Activated naive CD8-positive, alpha-beta T cell treated with anti-CD3 and anti-CD28 coated beads, Interleukin-2, amount 50 U/mL, for 24 hours (primary cell): ENCODE measurements around the gene OPRPN.

ENCODE experiments used
- ATAC-seq: fragments of 150-1000 bp; cut with Tn5 transposase; one replicate; pipeline ENCODE4 v1.10.0; 2021
- DNase-seq: peaks from one replicate; pipeline ENCODE4 v3.0.0; 2021
- H3K27ac Mint-ChIP-seq: one replicate; pipeline ENCODE4 v1.8.0; 2021; ENCODE audit warnings: mild to moderate bottlenecking, mixed read lengths
- H3K27me3 Mint-ChIP-seq: one replicate; pipeline ENCODE4 v1.8.0; 2021; ENCODE audit warnings: mixed read lengths
- H3K36me3 Mint-ChIP-seq: one replicate; pipeline ENCODE4 v1.8.0; 2021; ENCODE audit warnings: low read depth, mixed read lengths
- H3K4me1 Mint-ChIP-seq: one replicate; pipeline ENCODE4 v1.8.0; 2021; ENCODE audit warnings: mixed read lengths
- H3K4me3 Mint-ChIP-seq: one replicate; pipeline ENCODE4 v1.8.0; 2021; ENCODE audit warnings: mild to moderate bottlenecking, moderate library complexity, mixed read lengths
- H3K9me3 Mint-ChIP-seq: one replicate; pipeline ENCODE4 v1.8.0; 2021; ENCODE audit warnings: mixed read lengths

The OPRPN gene

DNA sequence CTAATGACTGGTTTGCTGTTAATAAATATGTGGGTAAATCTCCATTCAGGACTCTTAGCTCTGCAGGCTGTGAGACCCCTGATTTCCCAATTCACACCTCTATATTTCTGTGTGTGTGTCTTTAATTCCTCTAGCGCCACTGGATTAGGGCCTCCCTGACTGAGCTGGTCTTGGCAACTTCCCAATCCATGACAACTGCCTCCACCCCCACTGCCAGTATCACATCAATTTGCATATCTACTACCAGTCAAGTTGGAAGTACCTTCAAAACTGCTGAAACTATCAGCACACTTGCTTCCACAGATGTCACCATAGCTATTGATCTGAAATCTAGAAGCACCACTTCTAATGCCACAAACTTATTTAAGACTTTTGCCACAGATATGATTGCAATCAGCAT is 27.6 kb downstream of the OPRPN start:
- H3K4me1 Mint-ChIP-seq: no peaks in the 10 kb centered on the region
- no peak overlapping the region for H3K27ac Mint-ChIP-seq

DNA sequence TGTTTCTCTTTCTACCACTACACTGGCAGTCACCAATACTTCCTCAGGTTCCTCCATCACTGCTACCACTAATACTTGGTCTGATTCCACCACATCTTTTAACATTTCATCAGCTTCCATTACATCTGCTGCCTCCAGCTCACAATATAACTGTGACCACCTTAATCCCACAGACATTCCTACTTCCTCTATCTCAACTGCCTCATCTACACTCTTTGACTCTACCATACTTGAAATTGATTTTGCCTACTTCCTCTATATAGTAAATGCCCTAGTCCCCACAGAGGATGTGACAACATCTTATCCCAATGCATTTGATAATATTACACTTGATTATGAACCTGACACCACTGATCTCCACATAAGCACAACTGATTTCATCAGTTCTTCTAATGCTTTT is 29.0 kb downstream of the OPRPN start:
- ATAC-seq (no peak), DNase-seq (no peak)
- H3K27ac Mint-ChIP-seq: no peak overlapping the region
- no peaks in the 10 kb centered on the region for H3K27me3 Mint-ChIP-seq
- H3K4me1 Mint-ChIP-seq: no peaks in the 10 kb centered on the region
- peaks cover 5% of the 10 kb centered on the region for H3K9me3 Mint-ChIP-seq
- peaks cover 2% of the 10 kb centered on the region for H3K36me3 Mint-ChIP-seq
- H3K4me3 Mint-ChIP-seq: no peak overlapping the region

More for the DNA sequence above, 27.6 kb downstream of the OPRPN start:
- Mint-ChIP-seq H3K4me3 (no peak overlapping the region), H3K36me3 (peaks cover 2% of the 10 kb centered on the region), H3K9me3 (peaks cover 5% of the 10 kb centered on the region), H3K27me3 (no peaks in the 10 kb centered on the region)
- no peak for ATAC-seq
- no peak for DNase-seq

DNA sequence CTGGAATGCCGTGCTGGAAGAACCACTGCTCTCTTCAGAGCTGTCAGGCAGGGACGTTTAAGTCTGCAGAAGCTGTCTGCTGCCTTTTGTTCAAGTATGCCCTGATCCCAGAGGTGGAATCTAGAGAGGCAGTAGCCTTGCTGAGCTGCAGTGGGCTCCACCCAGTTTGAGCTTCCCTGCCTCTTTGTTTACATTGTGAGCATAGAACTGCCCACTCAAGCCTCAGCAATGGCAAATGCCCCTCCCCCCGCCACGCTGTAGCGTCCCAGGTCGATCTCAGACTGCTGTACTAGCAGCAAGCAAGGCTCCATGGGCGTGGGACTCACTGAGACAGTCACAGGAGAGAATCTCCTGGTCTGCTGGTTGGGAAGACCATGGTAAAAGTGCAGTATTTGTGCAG is 39.5 kb downstream of the OPRPN start:
- DNase-seq (no peak), ATAC-seq (no peak)
- H3K27ac Mint-ChIP-seq: no peak overlapping the region
- H3K36me3 Mint-ChIP-seq: no peaks in the 10 kb centered on the region
- H3K9me3 Mint-ChIP-seq: no peaks in the 10 kb centered on the region
- H3K4me3 Mint-ChIP-seq: no peak overlapping the region
- peaks cover 2% of the 10 kb centered on the region for H3K27me3 Mint-ChIP-seq
- no peaks in the 10 kb centered on the region for H3K4me1 Mint-ChIP-seq

DNA sequence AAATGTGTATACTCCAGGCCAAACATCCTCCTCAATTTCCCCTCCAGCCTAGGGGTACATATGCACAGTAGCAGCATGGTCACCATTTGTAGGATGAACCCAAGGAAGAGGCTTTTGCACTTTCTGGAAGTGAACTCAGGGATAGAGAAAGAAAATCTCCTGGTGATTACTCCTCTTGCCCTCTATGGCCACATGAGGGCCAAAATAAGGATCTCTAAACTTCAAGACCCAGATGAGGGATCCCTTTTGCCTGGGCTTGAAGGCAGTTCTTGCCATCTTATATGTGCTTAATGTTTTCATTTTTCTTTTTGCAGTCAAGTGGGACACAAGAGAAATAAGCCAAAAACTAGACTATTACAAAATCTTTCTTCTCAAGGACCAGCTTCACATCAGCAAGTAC is 44.7 kb downstream of the OPRPN start:
- no peak overlapping the region for H3K27ac Mint-ChIP-seq
- peaks cover 2% of the 10 kb centered on the region for H3K27me3 Mint-ChIP-seq
- H3K4me3 Mint-ChIP-seq: no peak overlapping the region
- no peaks in the 10 kb centered on the region for H3K36me3 Mint-ChIP-seq
- ATAC-seq: no peak
- H3K4me1 Mint-ChIP-seq: no peaks in the 10 kb centered on the region
- H3K9me3 Mint-ChIP-seq: no peaks in the 10 kb centered on the region
- no peak for DNase-seq

DNA sequence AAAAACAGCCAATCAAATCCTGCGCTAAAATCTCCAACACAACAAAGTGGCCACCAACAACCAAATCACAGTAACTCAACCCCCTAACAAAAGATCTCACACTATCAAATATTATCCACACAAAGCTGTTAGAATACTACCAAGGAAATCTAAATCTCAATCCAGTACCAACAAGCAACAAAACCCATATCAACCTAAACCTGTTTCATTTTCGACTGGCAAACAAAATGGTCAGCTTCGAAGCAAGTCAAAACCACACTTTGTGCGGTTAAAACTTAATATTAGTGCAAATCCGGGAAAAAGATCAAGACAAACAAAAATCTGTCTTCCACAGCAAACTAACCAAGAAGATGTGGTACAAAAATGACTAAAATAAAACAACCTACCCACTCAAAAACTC is 45.6 kb downstream of the OPRPN start:
- Mint-ChIP-seq H3K4me3 (no peak overlapping the region), H3K27ac (no peak overlapping the region), H3K4me1 (no peaks in the 10 kb centered on the region), H3K9me3 (no peaks in the 10 kb centered on the region), H3K36me3 (no peaks in the 10 kb centered on the region), H3K27me3 (peaks cover 3% of the 10 kb centered on the region)
- DNase-seq: no peak
- no peak for ATAC-seq

DNA sequence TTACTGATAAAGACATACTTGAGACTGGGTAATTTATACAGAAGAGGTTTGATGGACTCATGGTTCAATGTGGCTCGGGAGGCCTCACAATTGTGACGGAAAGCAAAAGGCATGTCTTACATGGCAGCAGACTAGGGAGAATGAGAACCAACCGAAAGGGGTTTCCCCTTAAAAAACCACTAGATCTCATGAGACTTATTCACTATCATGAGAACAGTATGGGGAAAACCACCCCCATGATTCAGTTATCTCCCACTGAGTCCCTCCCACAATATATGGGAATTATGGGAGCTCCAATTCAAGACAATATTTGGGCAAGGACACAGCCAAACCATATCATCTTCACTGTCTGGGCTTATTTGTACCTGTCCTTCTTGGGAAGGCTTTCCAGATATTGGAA is 51.5 kb downstream of the OPRPN start:
- Mint-ChIP-seq H3K27ac (no peak overlapping the region), H3K36me3 (peaks cover 2% of the 10 kb centered on the region), H3K4me1 (no peaks in the 10 kb centered on the region), H3K9me3 (no peaks in the 10 kb centered on the region), H3K27me3 (peaks cover 2% of the 10 kb centered on the region), H3K4me3 (no peak overlapping the region)
- DNase-seq (no peak), ATAC-seq (no peak)

DNA sequence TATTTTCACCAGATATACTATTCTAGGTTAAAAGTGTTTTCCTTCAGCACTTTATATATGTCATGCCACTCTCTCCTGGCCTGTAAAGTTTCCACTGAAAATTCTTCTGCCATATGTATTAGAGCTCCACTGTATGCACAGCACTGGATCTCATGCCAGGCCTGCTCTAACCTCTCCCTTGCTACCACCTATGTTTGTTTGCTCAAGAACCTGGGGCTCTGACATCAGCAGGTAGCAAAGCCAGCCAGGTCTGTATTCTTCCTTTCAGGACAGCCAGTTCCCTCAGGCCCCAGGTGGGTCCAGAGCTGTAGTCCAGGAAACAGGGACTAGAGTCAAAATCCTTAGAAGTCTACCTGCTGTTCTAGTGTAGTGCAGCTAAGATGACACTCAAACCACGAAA is 55.2 kb downstream of the OPRPN start:
- Mint-ChIP-seq H3K27me3 (peaks cover 3% of the 10 kb centered on the region), H3K36me3 (peaks cover 2% of the 10 kb centered on the region), H3K9me3 (no peaks in the 10 kb centered on the region), H3K27ac (no peak overlapping the region), H3K4me1 (no peaks in the 10 kb centered on the region), H3K4me3 (no peak overlapping the region)
- DNase-seq (no peak), ATAC-seq (no peak)
